HG02759 (cell line): ENCODE measurements around the gene SFR1.

Experiments used
- ATAC-seq: cut with Tn5 transposase; IDR thresholded peaks from one replicate; pipeline ENCODE4 v1.9.1; 2021; ENCODE audit warnings: mild to moderate bottlenecking, moderate library complexity; ENCODE audit not compliant: unreplicated experiment

The SFR1 gene

GRCh38 chr10:104104418-104104817 lies 17.6 kb upstream of the SFR1 start:
- no peak for ATAC-seq

- no peak for ATAC-seq
Observed at GRCh38 chr10:104104926-104105325, 17.0 kb upstream of the SFR1 start.

GRCh38 chr10:104109908-104110662 lies 11.9 kb upstream of the SFR1 start:
- peak; percentile 99 for ATAC-seq

GRCh38 chr10:104113376-104113956 lies 8.5 kb upstream of the SFR1 start:
- no peak for ATAC-seq

- ATAC-seq: no peak
Observed at GRCh38 chr10:104117839-104118323, 4.1 kb upstream of the SFR1 start.

- no peak for ATAC-seq
Observed at GRCh38 chr10:104119996-104120395, 2.0 kb upstream of the SFR1 start.

- ATAC-seq: no peak
Observed at GRCh38 chr10:104120512-104120902, 1.5 kb upstream of the SFR1 start.

- ATAC-seq: peak; percentile 40
Observed at GRCh38 chr10:104120903-104121484, 977 bp upstream of the SFR1 start.

GRCh38 chr10:104122225-104123107 lies 495 bp downstream of the SFR1 start:
- ATAC-seq: peak; percentile 2

GRCh38 chr10:104123397-104123796 lies 1.4 kb downstream of the SFR1 start:
- ATAC-seq: no peak

- ATAC-seq: no peak
Observed at GRCh38 chr10:104127411-104127810, 5.4 kb downstream of the SFR1 start.

GRCh38 chr10:104128214-104128613 lies 6.2 kb downstream of the SFR1 start:
- ATAC-seq: no peak

GRCh38 chr10:104130041-104130440 lies 8.1 kb downstream of the SFR1 start:
- ATAC-seq: no peak

GRCh38 chr10:104138131-104138530 lies 16.2 kb downstream of the SFR1 start:
- ATAC-seq: no peak

- no peak for ATAC-seq
Observed at GRCh38 chr10:104139221-104139620, 17.2 kb downstream of the SFR1 start.

- ATAC-seq: no peak
Observed at GRCh38 chr10:104142081-104142480, 20.1 kb downstream of the SFR1 start.

GRCh38 chr10:104143829-104144228 lies 21.9 kb downstream of the SFR1 start:
- ATAC-seq: no peak

GRCh38 chr10:104144931-104145330 lies 23.0 kb downstream of the SFR1 start:
- no peak for ATAC-seq

- ATAC-seq: no peak
Observed at GRCh38 chr10:104146882-104147281, 24.9 kb downstream of the SFR1 start.

- no peak for ATAC-seq
Observed at GRCh38 chr10:104150139-104150538, 28.2 kb downstream of the SFR1 start.

GRCh38 chr10:104151737-104152136 lies 29.8 kb downstream of the SFR1 start:
- no peak for ATAC-seq
